HG03095 (cell line): ENCODE data around the gene C11orf54.
A peak's percentile ranks its signal among the peaks of the same experiment; 100 is the strongest.

Source experiments
- ATAC-seq: cut with Tn5 transposase; IDR thresholded peaks from one replicate; pipeline ENCODE4 v1.9.1; 2021; ENCODE audit warnings: moderate library complexity; ENCODE audit not compliant: unreplicated experiment

Gene C11orf54

DNA sequence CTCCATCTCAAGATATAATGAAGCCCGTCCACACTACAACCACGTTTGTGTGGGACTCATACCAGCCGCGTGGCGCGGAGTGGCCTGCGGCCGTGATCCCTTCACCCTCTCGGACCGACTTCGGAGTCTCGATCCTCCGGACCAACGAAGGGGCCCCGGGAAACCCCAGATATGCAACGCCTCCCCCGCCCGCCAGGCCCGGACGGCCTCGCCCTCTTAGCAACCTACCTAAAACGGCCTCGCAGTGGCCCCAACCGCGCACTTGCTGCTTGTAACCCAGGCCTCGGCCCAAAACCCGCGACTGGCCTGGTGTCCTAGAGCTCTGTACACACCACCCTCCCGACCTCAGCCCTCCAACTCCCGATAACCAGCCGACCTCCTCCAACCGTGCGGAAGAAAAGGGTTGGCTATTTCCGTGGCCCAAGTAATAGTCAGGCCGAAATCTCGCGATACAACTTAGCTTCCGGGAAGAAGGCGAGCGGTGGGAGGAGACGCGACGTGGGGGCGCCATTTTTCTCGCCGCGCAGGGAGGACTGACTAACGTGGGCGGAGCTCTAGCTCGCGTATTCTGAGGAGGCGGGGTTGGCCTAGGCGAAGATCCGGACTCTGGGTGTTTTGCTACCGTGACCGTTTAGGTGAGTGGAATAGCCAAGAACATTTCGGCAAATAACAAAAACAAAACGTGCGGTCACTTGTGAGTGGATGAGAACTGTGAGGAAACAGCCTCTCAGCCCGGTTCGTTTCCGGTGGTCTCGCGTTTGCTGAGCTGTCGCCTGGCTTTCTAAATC lies at the start of gene C11orf54, which contains the start of gene TAF1D:
C11orf54 (plus strand) TSS at position 579 of the 788 bp plus-strand sequence. CDS start 5,722 bp downstream, outside the sequence.
TAF1D (minus strand) TSS at position 402 of the 788 bp plus-strand sequence. CDS start 2,191 bp downstream, outside the sequence.
- ATAC-seq = peak; percentile 84

DNA sequence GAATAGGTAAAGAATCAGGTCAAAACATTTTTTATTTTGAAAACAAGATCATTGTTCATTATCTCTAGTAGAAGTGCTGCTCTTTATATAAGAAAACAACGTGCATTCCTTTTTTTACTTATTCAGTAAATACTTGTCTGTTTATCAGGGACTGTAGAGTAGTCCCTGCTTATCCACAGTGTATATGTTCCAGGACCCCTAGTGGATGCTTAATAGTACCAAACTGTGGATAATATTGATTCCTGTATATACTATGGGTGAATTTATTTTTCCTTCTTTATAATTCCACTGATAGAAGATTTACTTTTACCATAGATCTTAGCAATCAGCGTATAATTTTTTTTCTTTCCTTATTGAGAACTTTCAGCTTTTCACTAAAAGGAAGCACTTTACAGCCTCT lies 47.4 kb upstream of the C11orf54 start:
- no peak for ATAC-seq

- ATAC-seq = no peak
Observed at GRCh38 chr11:93694557-93694956, 46.9 kb upstream of the C11orf54 start.

- no peak for ATAC-seq
Observed at GRCh38 chr11:93697611-93698010, 43.9 kb upstream of the C11orf54 start.

GRCh38 chr11:93700830-93701229 lies 40.6 kb upstream of the C11orf54 start:
- ATAC-seq = no peak

GRCh38 chr11:93704237-93704636 lies 37.2 kb upstream of the C11orf54 start:
- ATAC-seq = no peak

GRCh38 chr11:93710239-93710638 lies 31.2 kb upstream of the C11orf54 start:
- ATAC-seq = no peak

DNA sequence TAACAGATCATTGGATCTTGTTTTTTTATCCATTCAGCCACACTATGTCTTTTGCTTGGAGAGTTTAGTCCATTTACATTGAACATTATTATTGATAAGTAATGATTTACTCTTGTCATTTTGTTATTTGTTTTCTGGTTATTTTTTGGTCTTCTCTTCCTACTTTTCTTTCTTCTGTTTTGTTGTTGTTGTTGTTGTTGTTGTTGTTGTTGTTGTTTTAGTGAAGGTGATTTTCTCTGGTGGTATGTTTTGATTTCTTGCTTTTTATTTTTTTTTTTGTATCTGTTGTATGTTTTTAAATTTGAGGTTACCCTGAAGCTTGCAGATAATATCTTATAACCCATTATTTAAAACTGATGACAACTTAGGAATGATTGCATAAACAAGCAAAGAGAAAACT lies 28.8 kb upstream of the C11orf54 start:
- ATAC-seq = no peak

GRCh38 chr11:93715797-93716396 lies 25.6 kb upstream of the C11orf54 start:
- ATAC-seq = no peak

- no peak for ATAC-seq
Observed at GRCh38 chr11:93717501-93717900, 24.0 kb upstream of the C11orf54 start.

DNA sequence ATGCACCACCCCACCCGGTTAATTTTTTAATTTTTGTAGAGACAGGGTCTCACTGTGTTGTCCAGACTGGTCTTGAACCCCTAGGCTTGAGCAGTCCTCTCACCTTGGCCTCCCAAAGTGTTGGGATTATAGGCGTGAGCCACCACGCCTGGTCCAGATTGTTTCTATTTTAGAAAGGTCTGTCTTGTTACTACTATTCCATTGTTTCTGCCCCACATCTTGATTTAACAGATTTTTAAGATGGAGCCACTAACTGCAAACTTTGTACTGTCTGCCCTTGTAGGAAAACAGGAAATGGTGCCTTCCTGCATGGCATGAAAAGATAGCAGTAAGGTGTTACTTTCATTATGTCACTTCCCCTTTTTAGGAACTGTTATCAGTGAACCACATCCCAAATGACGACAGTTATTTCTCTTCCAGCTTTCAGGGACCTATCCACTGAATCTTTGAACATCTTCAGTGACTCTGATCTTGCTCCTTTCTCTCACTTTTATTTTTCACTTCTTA lies 23.4 kb upstream of the C11orf54 start:
- peak; percentile 75 for ATAC-seq

- no peak for ATAC-seq
Observed at GRCh38 chr11:93719310-93719709, 22.2 kb upstream of the C11orf54 start.

DNA sequence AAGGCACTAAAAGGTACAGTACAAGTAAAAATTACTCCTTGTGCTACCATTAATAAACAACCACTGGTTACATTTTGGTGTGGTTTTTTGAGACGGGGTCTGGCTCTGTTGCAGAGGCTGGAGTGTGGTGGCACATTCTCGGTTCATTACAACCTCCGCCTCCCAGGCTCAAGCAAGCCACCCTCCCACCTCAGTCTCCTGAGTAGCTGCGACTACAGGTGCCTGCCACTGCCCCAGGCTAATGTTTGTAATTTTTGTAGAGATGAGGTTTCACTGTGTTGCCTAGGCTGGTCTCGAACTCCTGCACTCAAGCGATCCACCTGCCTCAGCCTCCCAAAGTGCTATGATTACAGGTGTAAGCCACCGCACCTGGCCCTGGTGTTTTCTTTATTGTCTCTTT lies 20.9 kb upstream of the C11orf54 start:
- no peak for ATAC-seq

DNA sequence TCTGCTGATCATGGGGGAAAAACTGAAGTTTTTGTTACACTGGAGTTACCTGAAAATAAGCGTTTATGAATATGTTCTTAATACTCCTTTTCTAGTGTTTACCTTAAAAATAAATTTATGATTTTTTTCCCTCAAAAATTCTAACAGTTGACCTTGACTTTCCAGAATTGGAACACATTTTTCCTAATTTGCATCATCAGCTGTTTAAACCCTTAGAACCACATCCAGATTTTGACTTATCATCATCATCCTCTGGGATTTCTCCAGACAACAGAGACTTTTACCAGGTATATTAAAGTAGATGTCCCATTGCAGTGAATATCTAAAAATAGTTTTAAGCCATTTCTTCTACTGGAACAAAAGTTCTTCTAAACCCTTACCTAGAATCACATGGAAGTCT lies 17.4 kb upstream of the C11orf54 start:
- ATAC-seq = no peak

DNA sequence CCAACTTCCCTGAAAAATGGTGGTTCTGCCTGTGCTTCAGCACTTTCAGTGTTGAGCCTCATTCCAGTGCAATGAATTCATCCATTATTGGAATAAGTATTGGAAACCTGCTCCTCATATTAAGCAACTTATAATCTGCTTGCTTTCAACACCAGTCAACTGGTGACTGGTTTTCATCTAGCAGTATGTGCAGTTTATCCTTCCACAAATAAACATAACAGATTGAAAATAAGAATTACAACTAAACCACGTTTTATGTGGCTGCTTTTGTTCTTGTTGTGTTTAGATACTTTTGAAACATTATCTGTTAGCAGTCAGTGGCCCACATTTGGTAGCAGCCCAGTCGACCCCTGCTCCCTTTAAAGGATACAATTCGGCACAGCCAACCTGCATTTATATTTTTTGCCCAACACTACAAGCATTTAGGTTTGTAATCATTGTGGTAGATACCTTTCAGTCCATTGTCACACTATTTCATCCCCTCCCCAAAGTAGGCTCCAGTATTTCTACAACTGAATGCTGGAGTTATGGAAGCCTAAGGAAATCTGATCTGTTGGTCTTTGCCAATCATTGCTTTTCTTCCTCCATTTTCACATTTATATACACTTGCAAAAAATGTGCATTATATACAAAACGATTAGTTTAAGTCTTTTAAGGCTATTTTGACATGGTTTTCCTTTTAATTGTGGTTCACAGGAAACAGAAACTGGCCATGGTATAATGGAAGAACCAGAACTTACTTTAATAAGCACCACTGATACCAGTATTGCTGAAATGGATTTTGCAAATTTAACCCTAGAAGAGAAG lies 13.3 kb upstream of the C11orf54 start:
- ATAC-seq = no peak

- no peak for ATAC-seq
Observed at GRCh38 chr11:93728792-93729128, 12.7 kb upstream of the C11orf54 start.

GRCh38 chr11:93729129-93729616 lies 12.3 kb upstream of the C11orf54 start:
- no peak for ATAC-seq

DNA sequence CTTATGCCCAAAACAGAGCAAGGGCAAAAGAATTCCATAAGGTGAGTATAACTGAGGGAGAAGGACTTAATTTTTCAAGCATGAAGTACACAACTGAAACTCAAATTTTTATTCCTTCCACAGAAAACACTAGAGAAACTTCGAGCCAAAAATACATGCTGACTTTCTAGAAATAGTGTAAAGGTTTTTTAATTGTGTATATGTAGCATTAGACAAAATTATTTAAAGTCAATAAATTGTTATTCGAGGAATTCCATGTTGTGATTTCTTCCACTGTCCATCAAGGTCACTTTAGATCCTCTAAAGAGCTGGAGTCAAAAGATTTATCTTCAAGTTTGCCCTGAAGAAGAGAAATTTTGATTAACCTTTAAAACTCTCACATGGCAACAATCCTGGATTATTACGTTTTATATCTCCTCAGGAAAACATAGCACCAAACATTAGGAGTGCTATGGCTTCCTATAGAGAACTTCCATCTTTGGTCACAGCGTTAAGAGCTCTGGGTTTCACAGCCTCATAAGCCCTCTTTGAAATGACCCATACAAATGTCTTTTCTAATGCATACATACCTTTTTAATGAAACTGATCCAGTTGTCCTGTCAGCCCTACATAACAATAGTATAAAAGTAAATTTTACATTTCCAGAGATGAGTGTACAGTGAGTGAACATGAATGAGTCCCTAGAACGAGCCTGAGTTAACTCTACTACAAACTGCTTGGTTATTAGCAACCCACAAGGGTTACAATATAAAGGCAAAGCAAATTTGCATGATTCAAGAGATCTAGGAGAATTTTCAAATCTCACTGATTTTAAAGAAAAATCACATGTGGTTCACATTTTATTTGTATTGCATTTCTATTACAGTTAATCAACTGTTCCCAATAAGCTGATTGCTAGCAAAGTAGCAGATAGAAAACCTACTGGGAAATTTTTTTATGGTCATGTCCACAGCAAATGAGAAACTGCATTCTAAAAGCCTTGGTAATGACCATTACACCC lies 11.1 kb upstream of the C11orf54 start:
- no peak for ATAC-seq

DNA sequence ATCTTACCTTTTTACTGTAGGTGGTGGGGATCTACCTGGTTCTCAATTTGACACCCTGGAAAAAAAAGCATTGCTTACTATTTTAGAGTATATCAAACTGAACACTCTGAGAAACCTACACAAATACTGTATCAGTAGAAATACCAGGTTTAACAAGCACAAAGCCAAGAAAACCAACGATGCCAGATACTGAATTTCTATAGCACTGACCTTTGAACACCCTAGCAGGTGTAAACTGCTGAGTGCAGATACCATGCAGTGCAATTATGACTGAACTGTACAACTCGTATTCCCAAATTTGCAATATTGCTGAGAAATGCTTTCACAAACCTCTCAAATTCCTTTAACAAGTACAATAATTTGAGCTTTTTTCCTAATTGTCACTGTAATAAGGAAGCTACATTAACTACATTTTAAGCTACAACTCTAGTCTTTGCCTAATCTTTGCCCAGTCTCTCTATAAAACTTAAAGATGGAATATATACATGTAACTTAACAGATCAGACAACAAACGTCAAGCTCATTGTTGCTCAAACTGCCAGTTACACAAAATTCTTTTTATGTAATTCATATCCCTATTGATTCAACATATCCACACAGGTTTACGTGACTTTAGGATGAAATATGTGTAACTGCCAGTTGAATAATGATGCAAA lies 9.1 kb upstream of the C11orf54 start:
- ATAC-seq = no peak

DNA sequence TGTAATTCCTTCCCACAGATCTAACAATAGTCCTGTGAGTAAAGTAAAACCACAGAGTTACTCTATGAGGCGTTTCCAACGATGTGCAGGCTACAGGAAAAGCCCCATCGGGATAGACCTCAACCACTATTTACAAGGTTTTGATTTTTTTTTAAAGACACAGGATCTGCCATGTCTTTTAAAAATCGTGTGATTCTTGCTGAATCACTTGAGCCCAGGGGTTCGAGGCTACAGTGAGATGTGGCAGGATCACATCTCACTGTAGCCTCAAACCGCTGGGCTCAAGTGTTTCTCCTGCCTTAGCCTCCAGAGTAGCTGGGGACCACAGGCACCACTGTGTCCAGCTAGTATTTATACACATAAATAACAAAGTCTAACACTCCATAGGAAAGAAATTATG lies 8.0 kb upstream of the C11orf54 start:
- no peak for ATAC-seq
